Body of pancreas (tissue), 4 donors: Measurements from ENCODE around the gene CCDC116. TPM values are rescaled to one million over a fixed set of nuclear protein-coding genes. Genes with fewer than 3 reads are reported as not detected.
"Not testable (repeated sequence)": the region's sequence is repeated elsewhere in the genome, so short reads cannot be mapped to it uniquely, and the experiment has no call there.

Experiments used
- ATAC-seq: fragments of 150-250 bp; one replicate; pipeline ENCODE4 v1.9.1; 2016
- DNase-seq, 4 donors: peaks; one replicate each; pipeline ENCODE4 v3.0.0-alpha.2; 2019
- H3K27ac ChIP-seq, 4 donors: fragments of 200-600 bp; sonication (generic); 1 replicate in 3 of 4; 2 replicates in 1 of 4; pipeline versions ENCODE4 v1.5.1 to v1.6.1; 2016 to 2019; ENCODE audit warnings: mild to moderate bottlenecking in 1 of 4, mixed read lengths in 1 of 4, moderate library complexity in 1 of 4
- H3K27me3 ChIP-seq, 2 donors: fragments of 200-600 bp; sonication (generic); one replicate each; pipeline ENCODE4 v1.6.0; 2016; ENCODE audit warnings: mild to moderate bottlenecking in 1 of 2
- H3K36me3 ChIP-seq, 2 donors: fragments of 200-600 bp; sonication (generic); replicated peaks in 1 of 2; 2 replicates each; pipeline ENCODE4 v1.5.1; 2016; ENCODE audit warnings: low read depth in 2 of 2; ENCODE audit not compliant: insufficient read depth in 1 of 2
- H3K4me1 ChIP-seq: fragments of 200-600 bp; sonication (generic); one replicate; pipeline ENCODE4 v1.6.0; 2016
- H3K4me3 ChIP-seq, 2 donors: fragments of 200-600 bp; sonication (generic); 1 replicate in 1 of 2; 2 replicates in 1 of 2; pipeline ENCODE4 v1.5.1; 2016 to 2019
- H3K9me3 ChIP-seq, 3 donors: fragments of 200-600 bp; sonication (generic); 1 replicate in 2 of 3; 2 replicates in 1 of 3; pipeline ENCODE4 v1.5.1; 2016
- CTCF ChIP-seq, 7 experiments: fragments of 450-650 bp in 4 of 7; fragments of 200-600 bp in 3 of 7; sonication (generic) in 3 of 7; IDR thresholded peaks; one replicate each; pipeline ENCODE4 v1.5.1; 2016 to 2019; ENCODE audit warnings: antibody characterized with exemption in 7 of 7
- POLR2A ChIP-seq, 3 donors: fragments of 450-650 bp; IDR thresholded peaks; one replicate each; pipeline ENCODE4 v1.6.1; 2016; ENCODE audit warnings: antibody characterized with exemption in 3 of 3, mild to moderate bottlenecking in 2 of 3
- WGBS, 2 donors: methylation state at CpG; one replicate each; pipeline ENCODE4 v1.1.5; 2017; 5-methylcytosine and 5-hydroxymethylcytosine counted together
- intact Hi-C: fragments of 100-400 bp; cut with DNase I; formaldehyde crosslinking; loops from one replicate; pipeline ENCODE4 v1.15.1; 2023
- total RNA-seq, 2 donors: library from RNA; depleted of rRNA; stranded (reverse); fragments of >200 nt; gene quantifications; one replicate each; pipeline ENCODE4 v1.1.0, GENCODE V29; 2016

The CCDC116 gene
- total RNA-seq, 2 donors from 2014 or later = 0.52 TPM; not detected in 1

GRCh38 chr22:21635771-21636510, 3.4 kb downstream of the CCDC116 start:
- H3K9me3 ChIP-seq = no peaks in the 10 kb centered on the region
- H3K27ac ChIP-seq = no peak overlapping the region
- no peaks in the 10 kb centered on the region for H3K36me3 ChIP-seq
- TF ChIP-seq CTCF (IDR thresholded peaks at IDR 0.05) = no peak
- TF ChIP-seq POLR2A (IDR thresholded peaks at IDR 0.05) = no peak
- no peak for DNase-seq
- H3K27me3 ChIP-seq = no peaks in the 10 kb centered on the region
- intact Hi-C loops = no loop called here
- ATAC-seq = no peak
- no peak overlapping the region for H3K4me3 ChIP-seq
- H3K4me1 ChIP-seq = peaks cover 1% of the 10 kb centered on the region
- WGBS, 2 donors = 77 to 81% methylated on average over 15 of the region's 15 CpGs

GRCh38 chr22:21636629-21637218, 4.2 kb downstream of the CCDC116 start:
- no peaks in the 10 kb centered on the region for H3K9me3 ChIP-seq
- TF ChIP-seq POLR2A (IDR thresholded peaks at IDR 0.05) = no peak
- TF ChIP-seq CTCF (IDR thresholded peaks at IDR 0.05) = no peak

GRCh38 chr22:21637450-21637849, 4.9 kb downstream of the CCDC116 start:
- H3K27ac ChIP-seq, ATAC-seq, DNase-seq, H3K36me3 ChIP-seq, intact Hi-C loops, H3K9me3 ChIP-seq, H3K4me3 ChIP-seq, H3K27me3 ChIP-seq: not testable (repeated sequence)
- 85 to 92% methylated on average over 2 of the region's 2 CpGs for WGBS, 2 donors
- H3K4me1 ChIP-seq = peaks cover 12% of the 10 kb centered on the region

More at GRCh38 chr22:21636629-21637218, 4.2 kb downstream of the CCDC116 start:
- H3K36me3 ChIP-seq = no peaks in the 10 kb centered on the region
- WGBS, 2 donors = 85 to 90% methylated on average over 14 to 17 of the region's 17 CpGs
- H3K4me1 ChIP-seq = peaks cover 9% of the 10 kb centered on the region
- no peak overlapping the region for H3K27ac ChIP-seq
- no peak for ATAC-seq
- H3K27me3 ChIP-seq = no peaks in the 10 kb centered on the region
- intact Hi-C loops = no loop called here
- DNase-seq = no peak
- H3K4me3 ChIP-seq = no peak overlapping the region

- H3K4me3 ChIP-seq = no peak overlapping the region
- DNase-seq (no peak), ATAC-seq (no peak)
- H3K9me3 ChIP-seq = no peaks in the 10 kb centered on the region
- H3K27ac ChIP-seq = no peak overlapping the region
- WGBS, 2 donors = 72 to 81% methylated on average over 4 of the region's 4 CpGs
- TF ChIP-seq POLR2A (IDR thresholded peaks at IDR 0.05) = no peak
- no peak for TF ChIP-seq CTCF (IDR thresholded peaks at IDR 0.05)
- no peaks in the 10 kb centered on the region for H3K27me3 ChIP-seq
- intact Hi-C loops = no loop called here
- no peaks in the 10 kb centered on the region for H3K36me3 ChIP-seq
- peaks cover 28% of the 10 kb centered on the region for H3K4me1 ChIP-seq
Observed at GRCh38 chr22:21639359-21639758, 6.8 kb downstream of the CCDC116 start.

GRCh38 chr22:21640810-21641209, 8.2 kb downstream of the CCDC116 start:
- 72 to 73% methylated on average over 5 of the region's 5 CpGs for WGBS, 2 donors
- DNase-seq (no peak), ATAC-seq (no peak)
- intact Hi-C loops = no loop called here
- H3K27ac ChIP-seq = peak overlapping the region in 2 of 4 donors; percentile 65 to 87
- H3K4me1 ChIP-seq = peaks cover 28% of the 10 kb centered on the region
- H3K27me3 ChIP-seq = no peaks in the 10 kb centered on the region
- no peaks in the 10 kb centered on the region for H3K9me3 ChIP-seq
- no peaks in the 10 kb centered on the region for H3K36me3 ChIP-seq
- H3K4me3 ChIP-seq = no peak overlapping the region
- TF ChIP-seq CTCF (IDR thresholded peaks at IDR 0.05) (no peak), POLR2A (IDR thresholded peaks at IDR 0.05) (no peak)
